GM12878 (cell line): Measurements from ENCODE around the gene ADAMTS13. TPM values are rescaled to one million over a fixed set of nuclear protein-coding genes. Genes with fewer than 3 reads are reported as not detected.

Experiments used
- ATAC-seq: fragments of 200-7000 bp; cut with Tn5 transposase; 3 replicates; pipeline ENCODE4 v1.9.1; 2020; ENCODE audit warnings: mild to moderate bottlenecking, moderate library complexity
- BruUV-seq: library from RNA; stranded (reverse); fragments of 400-500 nt; replicated peaks from 2 replicates; lab custom pipeline; 2021; lab: Mats Ljungman, UMichigan
- CTCF ChIA-PET: fragments of 300-600 bp; sonication (Branson Sonifier 250); formaldehyde crosslinking; extraction: SDS; loops from one replicate; lab custom pipeline; 2021; ENCODE audit warnings: inconsistent platforms; lab: Yijun Ruan, JAX
- POLR2A ChIA-PET: fragments of 350-600 bp; formaldehyde crosslinking; extraction: SDS; loops from one replicate; lab custom pipeline; 2021; ENCODE audit warnings: inconsistent platforms; lab: Charles Lee
- RAD21 ChIA-PET: fragments of 300-600 bp; sonication (Branson Sonifier 250); formaldehyde crosslinking; loops from one replicate; lab custom pipeline; 2023; ENCODE audit warnings: antibody characterized with exemption; ENCODE audit not compliant: unreplicated experiment; lab: Charles Lee
- SMC1A ChIA-PET: fragments of 300-600 bp; sonication (Branson Sonifier 250); formaldehyde crosslinking; loops from one replicate; lab custom pipeline; 2023; ENCODE audit not compliant: unreplicated experiment, uncharacterized antibody; lab: Charles Lee
- DNase-seq: peaks from one replicate; pipeline ENCODE4 v3.0.0-alpha.2; 2011; ENCODE audit warnings: low read depth, low spot score
- FAIRE-seq: peaks from 3 replicates; lab custom pipeline; 2011; peaks lifted over from hg19 to GRCh38; lab: Jason Lieb, UNC
- H2AFZ ChIP-seq: 2 replicates; pipeline ENCODE4 v1.6.0; 2011; ENCODE audit warnings: low read depth, low read length, control low read depth; ENCODE audit not compliant: control insufficient read depth
- H3K27ac ChIP-seq: 2 replicates; pipeline ENCODE4 v1.5.1; 2011; ENCODE audit warnings: control low read depth; ENCODE audit not compliant: control insufficient read depth, insufficient read depth
- H3K27me3 ChIP-seq, 2 experiments: replicated peaks in 1 of 2; 2 replicates each; pipeline versions ENCODE4 v1.6.0 to v1.6.1; 2011; ENCODE audit warnings: low read length in 1 of 2; ENCODE audit not compliant: control insufficient read depth in 2 of 2, insufficient read depth in 2 of 2
- H3K36me3 ChIP-seq, 2 experiments: 2 replicates each; pipeline ENCODE4 v1.5.1; 2011; ENCODE audit warnings: low read length in 1 of 2; ENCODE audit not compliant: control insufficient read depth in 2 of 2, insufficient read depth in 2 of 2
- H3K4me1 ChIP-seq: 2 replicates; pipeline ENCODE4 v1.6.1; 2011; ENCODE audit warnings: mild to moderate bottlenecking, low read length, moderate library complexity, mixed read lengths; ENCODE audit not compliant: control insufficient read depth, insufficient read depth
- H3K4me2 ChIP-seq: 2 replicates; pipeline ENCODE4 v1.6.0; 2011; ENCODE audit warnings: control low read depth; ENCODE audit not compliant: control insufficient read depth, insufficient read depth
- H3K4me3 ChIP-seq: fragments of 200-600 bp; sonication (generic); 2 replicates; pipeline ENCODE4 v1.5.1; 2016
- H3K79me2 ChIP-seq: 2 replicates; pipeline ENCODE4 v1.6.0; 2011; ENCODE audit warnings: low read length; ENCODE audit not compliant: control insufficient read depth, insufficient read depth
- H3K9ac ChIP-seq: 2 replicates; pipeline ENCODE4 v1.8.0; 2011; ENCODE audit warnings: low read length, control low read depth, mixed read lengths; ENCODE audit not compliant: control insufficient read depth, insufficient read depth
- H3K9me3 ChIP-seq: replicated peaks from 3 replicates; pipeline ENCODE4 v1.5.1; 2011; ENCODE audit warnings: mild to moderate bottlenecking, low read length; ENCODE audit not compliant: control insufficient read depth, insufficient read depth
- H4K20me1 ChIP-seq: 2 replicates; pipeline ENCODE4 v1.6.0; 2011; ENCODE audit not compliant: control insufficient read depth, insufficient read depth
- CBFB ChIP-seq: IDR thresholded peaks from 2 replicates; pipeline ENCODE4 v1.6.1; 2016; ENCODE audit warnings: antibody characterized with exemption, low read depth
- CEBPB ChIP-seq, 2 experiments: fragments of 150-350 bp in 1 of 2; IDR thresholded peaks; 2 replicates each; pipeline ENCODE4 v1.6.1; 2012 to 2014; ENCODE audit warnings: low read depth in 2 of 2, low read length in 2 of 2, borderline replicate concordance in 1 of 2, inconsistent platforms in 1 of 2
- HDAC2 ChIP-seq: fragments of 200-600 bp; sonication (generic); IDR thresholded peaks from 2 replicates; pipeline ENCODE4 v1.6.1; 2017
- IKZF1 ChIP-seq: fragments of 450-650 bp; conservative IDR thresholded peaks from 2 replicates; pipeline ENCODE4 v1.6.1; 2017; ENCODE audit warnings: antibody characterized with exemption, mild to moderate bottlenecking
- KAT2A ChIP-seq: conservative IDR thresholded peaks from 2 replicates; pipeline ENCODE4 v1.6.1; 2011; ENCODE audit warnings: low read depth, low read length; ENCODE audit not compliant: control insufficient read depth
- MEF2B ChIP-seq: fragments of 450-650 bp; IDR thresholded peaks from 2 replicates; pipeline ENCODE4 v1.6.1; 2018; ENCODE audit warnings: mild to moderate bottlenecking, moderate library complexity; ENCODE audit not compliant: partially characterized antibody, poor library complexity, severe bottlenecking
- MLLT1 ChIP-seq: fragments of 450-650 bp; IDR thresholded peaks from 2 replicates; pipeline ENCODE4 v1.6.1; 2016; ENCODE audit warnings: mild to moderate bottlenecking
- MTA3 ChIP-seq: IDR thresholded peaks from 2 replicates; pipeline ENCODE4 v1.6.1; 2012; ENCODE audit warnings: low read length, inconsistent platforms, borderline replicate concordance
- MYB ChIP-seq: fragments of 150-350 bp; IDR thresholded peaks from 2 replicates; pipeline ENCODE4 v1.6.1; 2014; ENCODE audit warnings: mild to moderate bottlenecking, low read depth, low read length, borderline replicate concordance
- NBN ChIP-seq: fragments of 450-650 bp; IDR thresholded peaks from 2 replicates; pipeline ENCODE4 v1.6.1; 2016
- PAX8 ChIP-seq: fragments of 450-650 bp; IDR thresholded peaks from 2 replicates; pipeline ENCODE4 v1.6.1; 2017; ENCODE audit warnings: mild to moderate bottlenecking, moderate library complexity
- PRDM15 ChIP-seq: fragments of 450-650 bp; formaldehyde crosslinking; IDR thresholded peaks from 2 replicates; pipeline ENCODE4 v1.4.0; 2020; ENCODE audit warnings: mild to moderate bottlenecking, moderate library complexity
- RFX5 ChIP-seq: IDR thresholded peaks from 2 replicates; pipeline ENCODE4 v1.6.1; 2011; ENCODE audit warnings: low read depth, low read length, improper control_type of control experiment
- SIN3A ChIP-seq: IDR thresholded peaks from 2 replicates; pipeline ENCODE4 v1.6.1; 2012; ENCODE audit warnings: low read depth, low read length, improper control_type of control experiment
- ZBED1 ChIP-seq: IDR thresholded peaks from 2 replicates; pipeline ENCODE4 v1.6.1; 2016; ENCODE audit warnings: borderline replicate concordance
- WGBS: methylation state at CpG from one replicate; pipeline ENCODE4 v1.1.6; 2016; ENCODE audit warnings: low lambda C conversion rate; ENCODE audit not compliant: insufficient replicate concordance, insufficient coverage; ENCODE audit errors: missing lambda C conversion rate; 5-methylcytosine and 5-hydroxymethylcytosine counted together
- in situ Hi-C: fragments of 300-500 bp; cut with MboI; formaldehyde crosslinking; loops from 9 replicates; pipeline ENCODE4 v1.14.3; 2018; ENCODE audit warnings: mixed read lengths
- intact Hi-C: fragments of 100-400 bp; cut with micrococcal nuclease; formaldehyde crosslinking; loops from one replicate; pipeline ENCODE4 v1.14.2; 2022; ENCODE audit not compliant: unreplicated experiment
- polyA plus RNA-seq, 11 experiments: library from polyadenylated mRNA; depleted of rRNA in 4 of 11; unstranded in 6 of 11; stranded (reverse) in 5 of 11; fragments of >200 nt; fragmentation: Nextera tagmentation in 4 of 11; fragmentation: Illumina TruSeq in 1 of 11; extraction: Ambion mirVana in 4 of 11; extraction: Trizol in 1 of 11; gene quantifications; 1 replicate in 1 of 11; 2 replicates in 10 of 11; pipeline versions ENCODE4 v1.2.1 to v1.2.3, GENCODE V29; 2011 to 2016; ENCODE audit warnings: inconsistent platforms in 2 of 11, missing spikeins in 2 of 11, low read depth in 1 of 11
- total RNA-seq, 4 experiments: library from RNA; depleted of rRNA in 3 of 4; stranded (reverse); fragments of >200 nt in 3 of 4; fragmentation: Illumina TruSeq in 1 of 4; extraction: Trizol in 1 of 4; gene quantifications; 2 replicates each; pipeline versions ENCODE4 v1.2.1 to v1.2.3, GENCODE V29; 2013 to 2021

ADAMTS13 gene
- total and polyA plus RNA-seq, 10 of the 15 experiments (the other 5 are each of a cell fraction or from before 2014, with no cell fraction given): 0.08 to 2.4 (median 0.28) TPM

- intact Hi-C loops: no loop called here
- in situ Hi-C loops: no loop called here
- no peaks in the 10 kb centered on the region for H3K4me1 ChIP-seq
- H3K27ac ChIP-seq: no peak overlapping the region
- ATAC-seq (no peak), DNase-seq (no peak), FAIRE-seq (no peak)
- no peak overlapping the region for H2AFZ ChIP-seq
- no peaks in the 10 kb centered on the region for H3K27me3 ChIP-seq
- no peaks in the 10 kb centered on the region for H3K9me3 ChIP-seq
- H3K36me3 ChIP-seq: no peaks in the 10 kb centered on the region
- ChIA-PET POLR2A (no interaction called here), CTCF (no interaction called here), SMC1A (no interaction called here), RAD21 (no interaction called here)
- no peaks in the 10 kb centered on the region for H4K20me1 ChIP-seq
- H3K4me3 ChIP-seq: no peak overlapping the region
- H3K4me2 ChIP-seq: no peak overlapping the region
- 34% methylated on average over 14 of the region's 14 CpGs for WGBS
- no peak for TF ChIP-seq MYB
- TF ChIP-seq MTA3: no peak
- TF ChIP-seq CBFB: no peak
- TF ChIP-seq MLLT1: no peak
- TF ChIP-seq IKZF1: no peak
- H3K9ac ChIP-seq: no peak overlapping the region
- no TSS peak for BruUV-seq
- no peaks in the 10 kb centered on the region for H3K79me2 ChIP-seq
These were observed 36.7 kb upstream of the ADAMTS13 start for GRCh38 chr9:133385452-133385851.

- Histone ChIP-seq H3K9me3 (no peaks in the 10 kb centered on the region), H3K4me3 (no peak overlapping the region), H3K27ac (no peak overlapping the region), H3K9ac (no peak overlapping the region), H3K79me2 (no peaks in the 10 kb centered on the region), H3K27me3 (no peaks in the 10 kb centered on the region), H3K36me3 (no peaks in the 10 kb centered on the region), H2AFZ (no peak overlapping the region), H4K20me1 (no peaks in the 10 kb centered on the region), H3K4me2 (no peak overlapping the region), H3K4me1 (no peaks in the 10 kb centered on the region)
- WGBS: 46% methylated on average over 13 of the region's 13 CpGs
- in situ Hi-C loops: no loop called here
- BruUV-seq: no TSS peak
- ChIA-PET CTCF (interaction anchor here (0.6 to 1.3 kb wide), 2 partner anchors 10 to 110 kb away, joined by 3 read pairs; partner anchors contain the start of gene STKLD1), POLR2A (no interaction called here), RAD21 (no interaction called here), SMC1A (no interaction called here)
- no peak for FAIRE-seq
- intact Hi-C loops: no loop called here
- DNase-seq: no peak
- ATAC-seq: no peak
- TF ChIP-seq MEF2B: no peak
- TF ChIP-seq PAX8: no peak
- no peak for TF ChIP-seq KAT2A
- TF ChIP-seq RFX5: no peak
- TF ChIP-seq ZBED1: no peak
- TF ChIP-seq HDAC2: no peak
- no peak for TF ChIP-seq PRDM15 (CRISPR knock-in tag)
- no peak for TF ChIP-seq SIN3A
- TF ChIP-seq CEBPB (IDR thresholded peaks at IDR 0.05; ENCODE audit: borderline replicate concordance in 1 of 2, low read depth in 2 of 2, low read length in 2 of 2): no peak
- TF ChIP-seq NBN: no peak
These were observed 35.8 kb upstream of the ADAMTS13 start for GRCh38 chr9:133386338-133386737.
